ENCODE data around the gene YJU2. TPM values are rescaled to one million over a fixed set of nuclear protein-coding genes. Genes with fewer than 3 reads are reported as not detected.
"Not testable (repeated sequence)": the region's sequence is repeated elsewhere in the genome, so short reads cannot be mapped to it uniquely, and the experiment has no call there.

YJU2 gene
- total RNA-seq, 1 experiment from 2014 or later, result 32.7 TPM

GRCh38 chr19:4234862-4235201 lies 12.0 kb upstream of the YJU2 start:
- no peak overlapping the region for H3K4me3 ChIP-seq (ENCODE audit: insufficient read depth, low read depth, low read length)
- no peaks in the 10 kb centered on the region for H3K36me3 ChIP-seq (replicated peaks; ENCODE audit: control insufficient read depth, insufficient read depth, low read length)
- H3K27me3 ChIP-seq (ENCODE audit: control insufficient read depth, insufficient read depth, low read length), result no peaks in the 10 kb centered on the region
- no peak for DNase-seq

DNA sequence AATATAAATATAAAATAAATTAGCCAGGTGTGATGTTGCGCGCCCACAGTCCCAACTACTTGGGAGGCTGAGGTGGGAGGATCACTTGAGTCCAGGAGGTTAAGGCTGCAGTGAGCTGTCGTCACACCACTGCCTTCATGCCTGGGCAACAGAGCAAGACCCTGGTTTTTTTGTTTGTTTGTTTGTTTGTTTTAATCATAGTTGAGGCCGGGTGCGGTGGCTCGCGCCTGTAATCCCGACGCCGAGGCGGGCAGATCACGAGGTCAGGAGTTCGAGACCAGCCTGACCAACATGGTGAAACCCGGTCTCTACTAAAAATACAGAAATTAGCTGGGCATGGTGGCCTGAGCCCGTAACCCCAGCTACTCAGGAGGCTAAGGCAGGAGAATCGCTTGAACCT lies 9.4 kb upstream of the YJU2 start:
- not testable (repeated sequence) for H3K27me3 ChIP-seq (ENCODE audit: control insufficient read depth, insufficient read depth, low read length); H3K4me3 ChIP-seq (ENCODE audit: insufficient read depth, low read depth, low read length); DNase-seq; H3K36me3 ChIP-seq (replicated peaks; ENCODE audit: control insufficient read depth, insufficient read depth, low read length)

DNA sequence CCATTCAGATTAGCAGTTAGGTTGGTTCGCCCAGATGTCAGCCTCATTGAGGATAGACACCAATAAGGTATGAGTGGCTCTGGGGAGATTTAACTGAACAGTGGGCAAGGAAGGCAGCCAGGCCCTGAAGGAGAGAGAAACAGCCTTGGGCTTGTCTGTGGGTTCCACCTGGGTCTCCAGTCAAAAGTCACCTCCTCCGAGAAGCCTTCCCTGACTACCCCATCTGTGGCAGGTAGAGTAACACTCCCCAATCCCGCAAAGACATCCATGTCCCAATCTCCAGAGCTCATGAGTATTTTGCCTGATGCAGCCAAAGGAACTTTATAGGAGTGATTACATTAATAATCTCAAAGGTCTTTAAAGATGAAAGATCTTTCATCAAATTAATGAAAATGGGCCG lies 8.0 kb upstream of the YJU2 start:
- no peak for DNase-seq
- no peaks in the 10 kb centered on the region for H3K36me3 ChIP-seq (replicated peaks; ENCODE audit: control insufficient read depth, insufficient read depth, low read length)
- H3K27me3 ChIP-seq (ENCODE audit: control insufficient read depth, insufficient read depth, low read length), result no peaks in the 10 kb centered on the region
- H3K4me3 ChIP-seq (ENCODE audit: insufficient read depth, low read depth, low read length), result no peak overlapping the region

DNA sequence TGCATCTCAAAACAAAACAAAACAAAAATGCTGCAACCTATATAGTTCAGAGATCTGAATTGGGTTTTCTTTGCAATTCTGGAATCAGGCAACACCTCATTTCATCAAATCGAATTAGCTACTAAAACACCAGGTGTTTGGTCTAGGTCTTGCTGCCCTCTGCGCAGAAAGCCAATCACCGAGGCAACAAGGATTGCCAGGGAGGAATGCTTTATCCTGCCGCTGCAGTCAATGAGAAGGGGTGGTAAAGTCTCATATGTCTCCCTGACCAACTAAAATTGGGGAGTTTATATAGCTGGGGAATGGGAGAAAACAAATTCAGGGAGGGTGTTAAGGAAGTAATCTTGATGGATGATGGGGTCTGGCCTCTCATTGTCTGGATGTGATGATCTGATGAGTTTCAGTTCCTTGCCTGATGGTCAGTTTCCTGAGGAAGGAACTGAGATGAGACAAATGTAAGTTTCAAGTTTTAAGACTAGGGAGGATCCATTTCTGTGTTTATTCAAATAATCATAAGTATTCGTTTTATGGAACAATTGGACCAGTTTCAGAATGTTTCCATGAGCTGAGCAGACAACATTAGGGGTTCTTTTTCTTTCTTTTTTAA lies 5.0 kb upstream of the YJU2 start:
- no peak for DNase-seq
- Histone ChIP-seq H3K4me3 (ENCODE audit: insufficient read depth, low read depth, low read length) (no peak overlapping the region), H3K36me3 (replicated peaks; ENCODE audit: control insufficient read depth, insufficient read depth, low read length) (no peaks in the 10 kb centered on the region), H3K27me3 (ENCODE audit: control insufficient read depth, insufficient read depth, low read length) (no peaks in the 10 kb centered on the region)

DNA sequence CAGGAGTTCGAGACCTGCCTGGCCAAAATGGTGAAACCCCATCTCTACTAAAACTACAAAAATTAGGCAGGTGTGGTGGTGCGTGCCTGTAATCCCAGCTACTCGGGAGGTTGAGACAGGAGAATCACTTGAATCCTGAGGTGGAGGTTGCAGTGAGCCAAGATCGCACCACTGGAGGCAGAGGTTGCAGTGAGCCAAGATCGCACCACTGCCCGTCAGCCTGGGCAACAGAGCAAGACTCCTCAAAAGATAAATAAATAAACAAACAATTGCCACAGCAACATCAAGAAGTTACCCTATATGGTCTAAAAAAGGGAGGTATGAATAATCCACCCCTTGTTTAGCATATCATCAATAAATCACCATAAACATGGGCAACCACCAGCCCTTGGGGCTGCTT lies 942 bp upstream of the YJU2 start:
- not testable (repeated sequence) for H3K4me3 ChIP-seq (ENCODE audit: insufficient read depth, low read depth, low read length); DNase-seq; H3K36me3 ChIP-seq (replicated peaks; ENCODE audit: control insufficient read depth, insufficient read depth, low read length); H3K27me3 ChIP-seq (ENCODE audit: control insufficient read depth, insufficient read depth, low read length)

- H3K27me3 ChIP-seq (ENCODE audit: control insufficient read depth, insufficient read depth, low read length), result no peaks in the 10 kb centered on the region
- H3K36me3 ChIP-seq (replicated peaks; ENCODE audit: control insufficient read depth, insufficient read depth, low read length), result peaks cover 18% of the 10 kb centered on the region
- H3K4me3 ChIP-seq (ENCODE audit: insufficient read depth, low read depth, low read length), result no peak overlapping the region
- peak; percentile 32 for DNase-seq
Observed at GRCh38 chr19:4256563-4256962, 9.7 kb downstream of the YJU2 start.

DNA sequence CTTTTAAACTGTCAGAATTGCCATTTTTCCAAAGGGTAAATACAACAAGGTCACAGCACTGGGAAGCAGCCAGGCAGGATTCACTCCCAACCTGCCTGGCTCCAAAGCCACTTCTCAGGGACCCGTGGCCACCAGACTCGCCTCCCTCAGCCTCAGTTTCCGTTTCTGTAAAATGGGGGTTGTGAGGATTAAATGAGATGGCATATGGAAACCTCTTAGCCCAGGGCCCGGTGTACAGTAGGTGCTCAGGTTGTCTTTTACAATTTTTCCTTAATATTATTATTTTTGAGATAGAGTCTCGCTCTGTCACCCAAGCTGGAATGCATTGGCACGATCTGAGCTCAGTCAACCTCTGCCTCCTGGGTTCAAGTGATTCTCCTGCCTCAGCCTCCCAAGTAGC lies 10.1 kb downstream of the YJU2 start:
- H3K27me3 ChIP-seq (ENCODE audit: control insufficient read depth, insufficient read depth, low read length), result no peaks in the 10 kb centered on the region
- no peak overlapping the region for H3K4me3 ChIP-seq (ENCODE audit: insufficient read depth, low read depth, low read length)
- DNase-seq, result no peak
- H3K36me3 ChIP-seq (replicated peaks; ENCODE audit: control insufficient read depth, insufficient read depth, low read length), result peaks cover 16% of the 10 kb centered on the region

DNA sequence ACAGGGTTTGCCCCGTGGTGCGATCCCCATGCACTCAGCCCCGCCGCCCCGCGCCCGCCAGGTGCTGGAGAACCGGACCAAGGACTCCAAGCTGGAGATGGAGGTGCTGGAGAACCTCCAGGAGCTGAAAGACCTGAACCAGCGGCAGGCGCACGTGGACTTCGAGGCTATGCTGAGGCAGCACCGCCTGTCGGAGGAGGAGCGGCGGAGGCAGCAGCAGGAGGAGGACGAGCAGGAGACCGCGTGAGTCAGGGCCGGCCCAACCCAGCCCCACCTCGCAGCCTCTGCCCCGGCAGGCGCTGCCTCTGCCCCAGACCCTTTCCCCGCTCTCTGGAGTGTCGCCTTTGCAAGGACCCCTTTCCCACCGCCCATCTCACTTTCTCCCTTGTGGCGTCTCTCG lies 11.3 kb downstream of the YJU2 start:
- peaks cover 14% of the 10 kb centered on the region for H3K36me3 ChIP-seq (replicated peaks; ENCODE audit: control insufficient read depth, insufficient read depth, low read length)
- DNase-seq, result peak; percentile 51
- no peak overlapping the region for H3K4me3 ChIP-seq (ENCODE audit: insufficient read depth, low read depth, low read length)
- no peaks in the 10 kb centered on the region for H3K27me3 ChIP-seq (ENCODE audit: control insufficient read depth, insufficient read depth, low read length)

- peak; percentile 21 for DNase-seq
- no peak overlapping the region for H3K4me3 ChIP-seq (ENCODE audit: insufficient read depth, low read depth, low read length)
- peaks cover 7% of the 10 kb centered on the region for H3K36me3 ChIP-seq (replicated peaks; ENCODE audit: control insufficient read depth, insufficient read depth, low read length)
Observed at GRCh38 chr19:4260613-4261191, 13.8 kb downstream of the YJU2 start.

DNA sequence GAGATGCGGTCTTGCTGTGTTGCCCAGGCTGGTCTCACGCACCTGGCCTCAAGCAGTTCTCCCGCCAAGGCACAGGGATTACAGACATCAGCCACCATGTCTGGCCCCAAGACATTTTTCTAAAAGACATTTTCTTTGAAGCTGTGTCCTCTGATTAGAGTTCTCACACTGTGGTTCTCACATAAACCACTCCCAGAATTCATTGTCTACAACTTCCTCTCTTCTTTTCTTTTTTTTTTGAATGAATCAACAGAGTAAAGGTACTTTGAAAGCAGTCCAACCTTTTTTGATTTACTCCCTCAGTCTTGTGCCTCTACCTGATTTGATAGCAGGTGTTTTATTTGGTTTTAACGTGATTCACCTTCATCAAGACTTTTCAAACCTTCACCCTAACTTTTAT lies 17.9 kb downstream of the YJU2 start:
- DNase-seq, result no peak
- no peaks in the 10 kb centered on the region for H3K27me3 ChIP-seq (ENCODE audit: control insufficient read depth, insufficient read depth, low read length)
- H3K4me3 ChIP-seq (ENCODE audit: insufficient read depth, low read depth, low read length), result no peak overlapping the region
- H3K36me3 ChIP-seq (replicated peaks; ENCODE audit: control insufficient read depth, insufficient read depth, low read length), result peaks cover 5% of the 10 kb centered on the region

More at GRCh38 chr19:4260613-4261191, 13.8 kb downstream of the YJU2 start:
- no peaks in the 10 kb centered on the region for H3K27me3 ChIP-seq (ENCODE audit: control insufficient read depth, insufficient read depth, low read length)

- Histone ChIP-seq H3K4me3 (ENCODE audit: insufficient read depth, low read depth, low read length) (no peak overlapping the region), H3K27me3 (ENCODE audit: control insufficient read depth, insufficient read depth, low read length) (no peaks in the 10 kb centered on the region), H3K36me3 (replicated peaks; ENCODE audit: control insufficient read depth, insufficient read depth, low read length) (peaks cover 7% of the 10 kb centered on the region)
- no peak for DNase-seq
Observed at GRCh38 chr19:4266253-4267000, 19.5 kb downstream of the YJU2 start.

GRCh38 chr19:4267101-4267900 lies 20.4 kb downstream of the YJU2 start:
- Histone ChIP-seq H3K36me3 (replicated peaks; ENCODE audit: control insufficient read depth, insufficient read depth, low read length) (peaks cover 7% of the 10 kb centered on the region), H3K4me3 (ENCODE audit: insufficient read depth, low read depth, low read length) (no peak overlapping the region), H3K27me3 (ENCODE audit: control insufficient read depth, insufficient read depth, low read length) (no peaks in the 10 kb centered on the region)
- DNase-seq, result peak; percentile 97

GRCh38 chr19:4267901-4268815 lies 21.3 kb downstream of the YJU2 start:
- H3K4me3 ChIP-seq (ENCODE audit: insufficient read depth, low read depth, low read length), result no peak overlapping the region
- peak; percentile 48 for DNase-seq

More at GRCh38 chr19:4267901-4268815, 21.3 kb downstream of the YJU2 start:
- Histone ChIP-seq H3K27me3 (ENCODE audit: control insufficient read depth, insufficient read depth, low read length) (no peaks in the 10 kb centered on the region), H3K36me3 (replicated peaks; ENCODE audit: control insufficient read depth, insufficient read depth, low read length) (peaks cover 7% of the 10 kb centered on the region)
